Ovary (tissue), 9 donors: ENCODE data around the gene SYNDIG1L. TPM values are rescaled to one million over a fixed set of nuclear protein-coding genes. Genes with fewer than 3 reads are reported as not detected.

ENCODE experiments used
- DNase-seq, 5 donors: peaks; one replicate each; pipeline ENCODE4 v3.0.0-alpha.2; 2019 to 2020
- H3K27ac ChIP-seq, 2 donors: fragments of 200-600 bp; one replicate each; pipeline versions ENCODE4 v1.5.1 to v1.8.0; 2019 to 2022
- H3K27me3 ChIP-seq: fragments of 200-600 bp; one replicate; pipeline ENCODE4 v1.8.0; 2022
- H3K36me3 ChIP-seq: fragments of 200-600 bp; sonication (generic); one replicate; pipeline ENCODE4 v1.5.1; 2019
- H3K4me1 ChIP-seq: one replicate; pipeline ENCODE4 v1.8.1; 2013; ENCODE audit warnings: mild to moderate bottlenecking, moderate library complexity; ENCODE audit not compliant: insufficient read depth
- H3K4me3 ChIP-seq: fragments of 200-600 bp; sonication (generic); one replicate; pipeline ENCODE4 v1.5.1; 2017
- H3K9me3 ChIP-seq, 2 donors: fragments of 200-600 bp in 1 of 2; sonication (generic) in 1 of 2; one replicate each; pipeline versions ENCODE4 v1.5.1 to v1.8.1; 2013 to 2019; ENCODE audit warnings: mild to moderate bottlenecking in 1 of 2, moderate library complexity in 1 of 2
- CTCF ChIP-seq, 3 donors: fragments of 450-650 bp in 2 of 3; fragments of 200-600 bp in 1 of 3; IDR thresholded peaks; one replicate each; pipeline versions ENCODE4 v1.5.1 to v1.8.0; 2016 to 2022; ENCODE audit warnings: antibody characterized with exemption in 3 of 3, mild to moderate bottlenecking in 1 of 3
- EP300 ChIP-seq: sonication (generic); formaldehyde crosslinking; IDR thresholded peaks from one replicate; pipeline ENCODE4 v1.6.1; 2017; ENCODE audit warnings: antibody characterized with exemption
- POLR2A ChIP-seq: fragments of 450-650 bp; IDR thresholded peaks from one replicate; pipeline ENCODE4 v1.6.1; 2017; ENCODE audit warnings: antibody characterized with exemption, mild to moderate bottlenecking, moderate library complexity
- WGBS, 3 donors: extraction: QIAGEN DNeasy Blood & Tissue Kit in 1 of 3; methylation state at CpG; one replicate each; pipeline versions ENCODE4 v1.1.5 to v1.1.7; 2013 to 2017; 5-methylcytosine and 5-hydroxymethylcytosine counted together
- intact Hi-C, 4 donors: fragments of 100-400 bp; cut with DNase I; formaldehyde crosslinking; loops; one replicate each; pipeline versions ENCODE4 v1.11.0 to v1.15.1; 2022 to 2023
- polyA plus RNA-seq, 2 donors: library from polyadenylated mRNA; stranded (reverse); fragments of 200-250 nt in 1 of 2; fragments of 350-450 nt in 1 of 2; fragmentation: Illumina TruSeq in 1 of 2; extraction: RNeasy Lipid Tissue Mini Kit (QIAGEN cat#74804) in 1 of 2; gene quantifications; one replicate each; pipeline ENCODE4 v1.2.3, GENCODE V29; 2013 to 2014
- total RNA-seq, 7 donors: library from RNA; depleted of rRNA in 2 of 7; stranded (reverse); fragments of >200 nt in 2 of 7; fragmentation: NEBNext Ultra II Directional in 3 of 7; extraction: Animal tissue kit (Norgen Biotek cat#: 25700) in 3 of 7; gene quantifications; one replicate each; pipeline versions ENCODE4 v1.1.0 to v1.2.4, GENCODE V29; 2016 to 2023
- donor health status: DM: no; HTN: no; CAD: no; lungs with moderate emphysema.
- donor health status: DM: no; HTN: no; CAD: no.
- donor health status: Bipolar disorder and iron deficiency.
- donor health status: DM: yes; HTN: yes; CAD: no.
- donor health status: DM: no; HTN: no; CAD: no.
- donor health status: DM: yes; HTN: yes; CAD: no.

The SYNDIG1L gene
- total and polyA plus RNA-seq, 9 donors: 0.10 to 0.35 (median 0.28) TPM; not detected in 2

GRCh38 chr14:74429991-74430390 is 4.0 kb upstream of the SYNDIG1L start:
- DNase-seq: no peak
- Histone ChIP-seq H3K36me3 (no peaks in the 10 kb centered on the region), H3K9me3 (no peaks in the 10 kb centered on the region), H3K27me3 (no peaks in the 10 kb centered on the region), H3K4me1 (peaks cover 4% of the 10 kb centered on the region), H3K27ac (no peak overlapping the region), H3K4me3 (no peak overlapping the region)
- no peak for TF ChIP-seq POLR2A
- TF ChIP-seq EP300: no peak
- no peak for TF ChIP-seq CTCF (IDR thresholded peaks at IDR 0.05)
- intact Hi-C loops: no loop called here
- WGBS, 3 donors: 84 to 89% (median 86%) methylated on average over 7 of the region's 7 CpGs

GRCh38 chr14:74429221-74429691 is 3.2 kb upstream of the SYNDIG1L start:
- H3K4me3 ChIP-seq: no peak overlapping the region
- H3K27me3 ChIP-seq: no peaks in the 10 kb centered on the region
- 27 to 32% (median 29%) methylated on average over 4 of the region's 4 CpGs for WGBS, 3 donors
- TF ChIP-seq CTCF (IDR thresholded peaks at IDR 0.05): no peak
- TF ChIP-seq EP300: no peak
- no peak for TF ChIP-seq POLR2A
- no peak overlapping the region for H3K27ac ChIP-seq
- intact Hi-C loops: no loop called here
- no peaks in the 10 kb centered on the region for H3K36me3 ChIP-seq
- DNase-seq: no peak
- H3K9me3 ChIP-seq: no peaks in the 10 kb centered on the region
- H3K4me1 ChIP-seq: peaks cover 4% of the 10 kb centered on the region

GRCh38 chr14:74427651-74428050 is 1.6 kb upstream of the SYNDIG1L start:
- intact Hi-C loops: no loop called here
- no peak for TF ChIP-seq EP300
- no peak for TF ChIP-seq POLR2A
- TF ChIP-seq CTCF (IDR thresholded peaks at IDR 0.05): no peak
- H3K36me3 ChIP-seq: no peaks in the 10 kb centered on the region
- H3K9me3 ChIP-seq: no peaks in the 10 kb centered on the region
- H3K27ac ChIP-seq: no peak overlapping the region
- H3K27me3 ChIP-seq: no peaks in the 10 kb centered on the region
- H3K4me1 ChIP-seq: peaks cover 4% of the 10 kb centered on the region
- no peak overlapping the region for H3K4me3 ChIP-seq
- DNase-seq: no peak
- 52 to 57% (median 55%) methylated on average over 1 of the region's 1 CpG for WGBS, 3 donors

GRCh38 chr14:74425525-74426201 is 347 bp downstream of the SYNDIG1L start:
- H3K4me1 ChIP-seq: peaks cover 4% of the 10 kb centered on the region
- H3K27me3 ChIP-seq: no peaks in the 10 kb centered on the region
- H3K36me3 ChIP-seq: no peaks in the 10 kb centered on the region
- 3 to 9% (median 4%) methylated on average over 10 to 66 of the region's 66 CpGs for WGBS, 3 donors
- DNase-seq: peak in 4 of 5 donors; percentile 20 to 69 (median 61)
- no peak overlapping the region for H3K4me3 ChIP-seq
- H3K27ac ChIP-seq: no peak overlapping the region
- no peaks in the 10 kb centered on the region for H3K9me3 ChIP-seq
- intact Hi-C loops: no loop called here
- TF ChIP-seq POLR2A: no peak
- TF ChIP-seq EP300: no peak
- TF ChIP-seq CTCF (IDR thresholded peaks at IDR 0.05): no peak
